Measurements from ENCODE around the gene PSMD8. TPM values are rescaled to one million over a fixed set of nuclear protein-coding genes. Genes with fewer than 3 reads are reported as not detected.
A peak's percentile ranks its signal among the peaks of the same experiment; 100 is the strongest.

The PSMD8 gene
- total RNA-seq (2014; rRNA removed) (290 and 367 TPM in 2 replicates), Bru-seq, nascent RNA (percentile 76 among the genes with signal in this experiment), BruChase-seq, experiment 1, labeled RNA remaining after a 6-hour chase (percentile 92 among the genes with signal in this experiment), BruChase-seq, experiment 2, labeled RNA remaining after a 2-hour chase (percentile 81 among the genes with signal in this experiment)
- long read RNA-seq, transcript PSMD8-208 (6 exons, 771 nt), result minor isoform, 7 of 240 reads
- long read RNA-seq, transcript PSMD8-201 (7 exons, 1,553 nt), result major isoform, 210 of 240 reads
- long read RNA-seq, partial matches to known transcripts, result 15 of 240 reads
- long read RNA-seq, other reads (novel, unspliced or antisense), result 7 of 240 reads

DNA sequence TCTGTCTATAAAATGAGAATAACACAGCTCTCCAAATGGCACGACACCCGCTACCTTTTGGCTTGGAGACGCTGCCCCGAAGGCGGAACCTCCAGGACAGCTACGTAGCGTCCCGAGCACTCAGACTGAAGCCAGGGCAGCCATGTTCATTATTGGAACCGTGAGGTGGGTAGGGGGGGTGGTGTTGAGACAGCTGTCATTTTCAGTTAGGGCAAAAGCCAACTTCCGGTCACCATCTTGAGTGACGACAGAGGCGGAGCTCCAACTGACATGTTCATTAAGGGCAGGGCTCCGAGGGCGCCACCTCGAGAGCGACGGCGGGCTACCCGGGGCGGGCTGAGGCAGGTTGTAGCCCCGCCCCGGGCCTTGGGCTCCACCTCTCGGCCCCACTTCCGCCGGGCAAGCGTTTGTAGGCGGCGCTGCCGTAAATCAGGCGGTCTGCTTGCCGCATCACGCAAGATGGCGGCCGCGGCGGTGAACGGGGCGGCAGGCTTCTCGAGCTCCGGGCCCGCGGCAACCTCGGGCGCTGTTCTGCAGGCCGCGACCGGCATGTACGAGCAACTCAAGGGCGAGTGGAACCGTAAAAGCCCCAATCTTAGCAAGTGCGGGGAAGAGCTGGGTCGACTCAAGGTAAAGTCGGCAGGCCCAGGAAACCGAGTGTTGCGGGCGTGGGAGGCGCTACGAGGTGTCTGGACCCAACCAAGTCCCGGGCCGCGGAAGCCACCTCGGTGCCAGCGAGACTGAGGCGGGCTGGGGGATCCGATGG, at the start of gene PSMD8:
TSS of gene PSMD8 (plus strand) at position 240 of the 766 bp plus-strand sequence. CDS start at position 271, 31 bp downstream.
- H3K4me2 ChIP-seq (ENCODE audit: low read length), result peak within 1 kb of the TSS; percentile 98
- intact Hi-C loops (cut with micrococcal nuclease), result loop anchor here (1.0 kb wide), 2 partner anchors 14 to 39 kb away; partner anchors contain the start of genes CATSPERG, GGN and SPRED3
- ATAC-seq (peak; percentile 97), DNase-seq (peak; percentile 96)
- H3F3A ChIP-seq (ENCODE audit: low read length, unreplicated experiment), result no peaks in the 10 kb centered on the region
- H3K4me1 ChIP-seq (ENCODE audit: insufficient read depth, low read length), result peaks cover 15% of the 10 kb centered on the region
- POLR2A ChIA-PET (ENCODE audit: unreplicated experiment), result interaction anchor here (0.6 to 1.7 kb wide), 9 partner anchors 13 to 253 kb away, joined by 3 to 17 read pairs (median 4); partner anchors contain the start of genes FAM98C and GGN
- BruUV-seq (replicated peaks), result no TSS peak
- CTCF ChIA-PET, result interaction anchor here (0.6 to 1.0 kb wide), 4 partner anchors 9 to 138 kb away, joined by 3 to 9 read pairs (median 5); partner anchors contain the start of genes GGN and SPRED3
- no peaks in the 10 kb centered on the region for H3K9me3 ChIP-seq (ENCODE audit: low read length)
- peak within 1 kb of the TSS; percentile 84 for H3K4me3 ChIP-seq (ENCODE audit: low read length)
- peak within 1 kb of the TSS; percentile 93 for H2AFZ ChIP-seq (ENCODE audit: low read length)
- peaks cover 36% of the 10 kb centered on the region for H3K79me2 ChIP-seq (ENCODE audit: low read length)
- H4K20me1 ChIP-seq (ENCODE audit: low read length), result peaks cover 16% of the 10 kb centered on the region; the same call in 1 of the 2 replicates
- peak within 1 kb of the TSS; percentile 97 for H3K9ac ChIP-seq (ENCODE audit: low read length)
- TF ChIP-seq EZH2phosphoT487 (IDR thresholded peaks at IDR 0.05; ENCODE audit: borderline replicate concordance, low read length) (no peak), EZH2 (IDR thresholded peaks at IDR 0.05; ENCODE audit: low read length, unreplicated experiment) (no peak)
- TF ChIP-seq, protein P1, sequence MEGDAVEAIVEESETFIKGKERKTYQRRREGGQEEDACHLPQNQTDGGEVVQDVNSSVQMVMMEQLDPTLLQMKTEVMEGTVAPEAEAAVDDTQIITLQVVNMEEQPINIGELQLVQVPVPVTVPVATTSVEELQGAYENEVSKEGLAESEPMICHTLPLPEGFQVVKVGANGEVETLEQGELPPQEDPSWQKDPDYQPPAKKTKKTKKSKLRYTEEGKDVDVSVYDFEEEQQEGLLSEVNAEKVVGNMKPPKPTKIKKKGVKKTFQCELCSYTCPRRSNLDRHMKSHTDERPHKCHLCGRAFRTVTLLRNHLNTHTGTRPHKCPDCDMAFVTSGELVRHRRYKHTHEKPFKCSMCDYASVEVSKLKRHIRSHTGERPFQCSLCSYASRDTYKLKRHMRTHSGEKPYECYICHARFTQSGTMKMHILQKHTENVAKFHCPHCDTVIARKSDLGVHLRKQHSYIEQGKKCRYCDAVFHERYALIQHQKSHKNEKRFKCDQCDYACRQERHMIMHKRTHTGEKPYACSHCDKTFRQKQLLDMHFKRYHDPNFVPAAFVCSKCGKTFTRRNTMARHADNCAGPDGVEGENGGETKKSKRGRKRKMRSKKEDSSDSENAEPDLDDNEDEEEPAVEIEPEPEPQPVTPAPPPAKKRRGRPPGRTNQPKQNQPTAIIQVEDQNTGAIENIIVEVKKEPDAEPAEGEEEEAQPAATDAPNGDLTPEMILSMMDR (conservative IDR thresholded peaks at IDR 0.05; ENCODE audit: low read depth, low read length), result peak; percentile 27; the same call in 1 of the 2 replicates
- peaks cover 8% of the 10 kb centered on the region; the same call in 1 of the 2 replicates for H3K36me3 ChIP-seq (ENCODE audit: low read depth, low read length)
- H3K27ac ChIP-seq (ENCODE audit: low read length), result peak within 1 kb of the TSS; percentile 64
- H3K27me3 ChIP-seq (ENCODE audit: low read length), result no peaks in the 10 kb centered on the region
- H3K9me2 ChIP-seq (replicated peaks; ENCODE audit: low read length), result no peaks in the 10 kb centered on the region

DNA sequence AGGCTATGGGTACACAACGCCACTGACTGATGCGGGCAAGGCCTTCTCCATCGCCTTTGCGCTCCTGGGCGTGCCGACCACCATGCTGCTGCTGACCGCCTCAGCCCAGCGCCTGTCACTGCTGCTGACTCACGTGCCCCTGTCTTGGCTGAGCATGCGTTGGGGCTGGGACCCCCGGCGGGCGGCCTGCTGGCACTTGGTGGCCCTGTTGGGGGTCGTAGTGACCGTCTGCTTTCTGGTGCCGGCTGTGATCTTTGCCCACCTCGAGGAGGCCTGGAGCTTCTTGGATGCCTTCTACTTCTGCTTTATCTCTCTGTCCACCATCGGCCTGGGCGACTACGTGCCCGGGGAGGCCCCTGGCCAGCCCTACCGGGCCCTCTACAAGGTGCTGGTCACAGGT, 47.8 kb upstream of the PSMD8 start:
- Histone ChIP-seq H3K27ac (ENCODE audit: low read length) (no peak overlapping the region), H3K4me3 (ENCODE audit: low read length) (no peak overlapping the region), H3K9me3 (ENCODE audit: low read length) (no peaks in the 10 kb centered on the region), H3K79me2 (ENCODE audit: low read length) (no peaks in the 10 kb centered on the region), H2AFZ (ENCODE audit: low read length) (no peak overlapping the region), H3K9me2 (replicated peaks; ENCODE audit: low read length) (no peaks in the 10 kb centered on the region), H3K4me2 (ENCODE audit: low read length) (no peak overlapping the region), H3K4me1 (ENCODE audit: insufficient read depth, low read length) (no peaks in the 10 kb centered on the region), H3K27me3 (ENCODE audit: low read length) (no peaks in the 10 kb centered on the region), H3K9ac (ENCODE audit: low read length) (no peak overlapping the region), H4K20me1 (ENCODE audit: low read length) (no peaks in the 10 kb centered on the region), H3F3A (ENCODE audit: low read length, unreplicated experiment) (no peaks in the 10 kb centered on the region), H3K36me3 (ENCODE audit: low read depth, low read length) (no peaks in the 10 kb centered on the region)
- ChIA-PET POLR2A (ENCODE audit: unreplicated experiment) (no interaction called here), CTCF (no interaction called here)
- no peak for ATAC-seq
- intact Hi-C loops (cut with micrococcal nuclease), result no loop called here
- TF ChIP-seq EZH2 (IDR thresholded peaks at IDR 0.05; ENCODE audit: low read length, unreplicated experiment) (no peak), EZH2phosphoT487 (IDR thresholded peaks at IDR 0.05; ENCODE audit: borderline replicate concordance, low read length) (no peak)
- TF ChIP-seq, protein P1 (conservative IDR thresholded peaks at IDR 0.05; ENCODE audit: low read depth, low read length), result no peak
- DNase-seq, result no peak
- BruUV-seq (replicated peaks), result no TSS peak

All from PC-3 (cell line).